ENCODE data around the gene ATP5MC3.

Gene ATP5MC3

DNA sequence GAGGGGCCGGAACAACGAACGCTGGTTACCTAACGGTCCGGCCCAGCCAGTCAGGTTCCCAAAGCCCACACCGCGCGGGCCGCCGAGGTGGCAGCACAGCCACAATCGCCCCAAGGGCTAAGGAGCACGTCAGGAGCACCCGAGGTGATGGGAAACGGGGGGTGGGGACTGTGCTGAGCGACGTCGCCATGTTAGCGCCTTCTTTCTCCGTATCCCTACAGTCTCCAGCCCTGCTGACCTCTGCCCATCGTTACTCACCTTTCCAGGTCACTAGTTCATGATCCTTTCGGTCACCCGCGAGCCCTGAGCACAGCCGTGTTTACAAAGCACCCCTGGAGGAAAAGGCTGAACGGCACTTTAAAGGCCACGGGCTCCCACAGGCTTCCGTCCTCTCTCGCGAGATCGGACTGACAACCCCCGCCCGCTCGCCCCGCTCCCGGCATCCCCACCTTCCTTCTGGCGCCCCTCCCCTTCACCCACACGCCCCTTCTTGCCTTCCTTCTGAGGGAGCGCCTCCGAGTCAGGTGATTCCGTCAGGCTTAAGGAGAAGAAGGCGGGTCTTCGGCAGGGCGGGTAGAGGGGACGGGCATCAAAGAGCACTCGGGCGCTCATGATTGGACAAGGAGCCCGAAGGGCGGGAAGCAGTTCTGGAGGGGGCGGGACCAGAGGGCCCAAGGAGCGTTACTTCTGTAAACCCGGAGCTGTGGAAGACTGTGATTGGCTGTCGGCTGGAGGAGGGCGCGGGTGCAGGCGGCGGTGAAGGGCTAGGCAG, 13.5 kb downstream of the ATP5MC3 start, which contains the start of gene ATF2:
ATF2 (minus strand) TSS at position 412 of the 772 bp plus-strand sequence. CDS start 31,760 bp downstream, outside the sequence.
- peak; percentile 90 to 95 for DNase-seq (ENCODE audit: low read depth in 2 of 2)

DNA sequence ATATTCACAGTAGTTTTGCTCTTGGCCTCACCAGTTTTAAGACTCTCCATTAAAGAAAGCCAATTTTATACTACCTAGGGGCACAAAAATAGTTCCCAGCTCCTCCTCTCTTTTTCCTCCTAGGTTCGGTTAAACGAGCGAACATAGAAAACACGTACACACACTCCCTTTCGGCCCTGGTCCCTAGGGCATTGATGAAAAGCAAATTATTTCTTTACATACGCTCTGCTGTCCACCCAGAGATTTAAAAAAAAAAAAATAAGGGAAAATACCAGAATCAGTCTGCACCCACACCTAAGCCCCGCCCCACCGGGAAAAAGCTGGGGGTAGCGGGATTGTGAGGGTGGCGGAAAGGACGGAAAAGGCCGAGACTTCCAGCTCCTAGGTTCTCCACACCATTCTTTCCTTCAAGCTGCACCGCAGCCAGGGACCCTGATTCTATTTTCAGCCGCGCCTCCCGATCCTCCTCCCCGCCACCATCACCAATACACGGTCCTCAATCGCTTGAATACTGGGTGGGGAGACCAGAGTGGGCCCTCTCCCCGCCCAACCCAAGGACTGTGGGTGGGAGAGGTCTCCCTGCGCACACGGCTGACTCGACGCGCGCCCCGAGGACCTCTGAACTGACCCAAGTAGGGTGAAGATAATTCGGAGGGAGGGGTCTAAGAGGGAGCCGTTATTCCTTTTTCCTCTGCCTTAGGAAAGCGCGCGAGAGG, 14.3 kb downstream of the ATP5MC3 start:
- no peak for DNase-seq (ENCODE audit: low read depth in 2 of 2)

GRCh38 chr2:175166216-175166824, 15.2 kb downstream of the ATP5MC3 start:
- DNase-seq (ENCODE audit: low read depth in 2 of 2), result no peak

GRCh38 chr2:175164235-175164634, 17.3 kb downstream of the ATP5MC3 start:
- DNase-seq (ENCODE audit: low read depth in 2 of 2), result no peak

GRCh38 chr2:175158894-175159293, 22.6 kb downstream of the ATP5MC3 start:
- no peak for DNase-seq (ENCODE audit: low read depth in 2 of 2)

DNA sequence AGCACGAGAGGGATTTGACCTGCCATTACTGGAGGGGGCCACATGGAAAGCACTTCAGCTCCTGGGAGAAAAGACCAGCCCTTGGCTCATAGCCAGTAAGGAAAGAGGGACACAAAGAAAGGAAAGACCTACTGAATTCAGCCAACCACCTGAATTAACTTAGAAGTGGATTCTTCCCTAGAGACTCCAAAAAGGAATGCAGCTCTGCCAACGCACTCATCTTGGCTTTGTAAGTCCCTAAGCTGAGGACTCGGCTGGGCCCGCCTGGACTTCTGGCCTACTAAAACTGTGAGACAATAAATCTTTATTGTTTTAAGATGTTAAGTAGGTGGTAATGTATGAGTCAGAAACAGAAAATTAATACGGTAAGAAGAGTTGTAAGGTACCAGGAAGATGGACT, 25.0 kb downstream of the ATP5MC3 start:
- DNase-seq (ENCODE audit: low read depth in 2 of 2), result no peak

GRCh38 chr2:175154661-175155082, 26.8 kb downstream of the ATP5MC3 start:
- DNase-seq (ENCODE audit: low read depth in 2 of 2), result no peak

DNA sequence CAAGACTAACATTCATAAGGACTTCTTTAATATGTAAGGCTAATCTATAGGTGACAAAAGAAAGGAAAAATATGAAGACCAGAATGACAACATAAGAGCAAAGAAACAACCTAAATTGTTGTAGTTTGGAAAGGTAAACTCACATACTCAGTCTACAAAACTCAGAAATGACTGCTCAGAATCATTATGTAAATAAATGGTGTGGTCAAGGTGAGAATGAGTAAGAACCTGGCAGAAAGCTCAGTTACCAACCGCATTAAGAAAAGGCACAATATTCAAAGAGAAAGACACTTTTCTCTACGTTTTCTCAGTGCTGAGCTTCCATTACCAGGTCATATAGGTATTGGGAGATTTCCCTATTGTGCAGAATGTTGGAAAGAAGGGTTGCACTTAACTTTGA, 29.3 kb downstream of the ATP5MC3 start:
- DNase-seq (ENCODE audit: low read depth in 2 of 2), result no peak

- DNase-seq (ENCODE audit: low read depth in 2 of 2), result no peak
Measured at GRCh38 chr2:175151791-175152190, 29.7 kb downstream of the ATP5MC3 start.

GRCh38 chr2:175147186-175147585, 34.3 kb downstream of the ATP5MC3 start:
- DNase-seq (ENCODE audit: low read depth in 2 of 2), result no peak

- DNase-seq (ENCODE audit: low read depth in 2 of 2), result no peak
Measured at GRCh38 chr2:175143678-175144077, 37.8 kb downstream of the ATP5MC3 start.

DNA sequence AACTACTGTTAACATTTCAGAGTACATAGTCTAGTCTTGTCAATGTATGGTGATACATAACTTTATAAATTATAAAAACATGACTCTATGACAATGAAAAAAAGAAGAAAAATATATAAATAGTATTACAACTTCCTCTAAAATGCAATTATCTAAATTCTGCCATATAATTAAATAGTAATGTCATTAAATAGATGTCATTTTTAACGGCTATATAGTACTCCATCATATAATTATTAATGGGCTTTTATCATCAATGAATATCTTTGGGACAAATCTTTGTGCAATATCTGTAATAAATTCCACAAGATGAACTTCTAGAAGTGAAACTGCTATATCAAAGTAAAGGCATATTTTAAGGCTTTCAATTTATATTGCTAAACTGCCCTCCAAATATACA, 38.3 kb downstream of the ATP5MC3 start:
- DNase-seq (ENCODE audit: low read depth in 2 of 2), result no peak

GRCh38 chr2:175140332-175140731, 41.2 kb downstream of the ATP5MC3 start:
- DNase-seq (ENCODE audit: low read depth in 2 of 2), result no peak

DNA sequence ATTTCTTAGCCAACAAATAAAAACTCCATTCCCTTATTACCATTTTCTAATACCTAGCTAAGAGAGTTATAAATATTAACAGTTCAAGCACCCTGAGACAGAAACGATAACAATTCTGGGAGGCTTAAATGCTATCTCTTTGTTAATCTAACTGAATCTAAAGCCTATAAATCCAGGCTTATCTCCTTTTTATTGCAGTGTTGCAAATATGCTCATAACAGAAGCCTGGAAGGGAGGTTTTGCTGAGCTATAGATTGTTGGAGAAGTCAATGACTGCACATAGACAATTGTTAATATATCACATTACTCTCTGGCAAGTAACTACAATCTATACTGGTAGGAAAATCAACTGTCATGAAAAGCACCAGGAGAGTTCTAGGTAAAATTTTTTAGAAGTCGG, 43.7 kb downstream of the ATP5MC3 start:
- DNase-seq (ENCODE audit: low read depth in 2 of 2), result no peak

DNA sequence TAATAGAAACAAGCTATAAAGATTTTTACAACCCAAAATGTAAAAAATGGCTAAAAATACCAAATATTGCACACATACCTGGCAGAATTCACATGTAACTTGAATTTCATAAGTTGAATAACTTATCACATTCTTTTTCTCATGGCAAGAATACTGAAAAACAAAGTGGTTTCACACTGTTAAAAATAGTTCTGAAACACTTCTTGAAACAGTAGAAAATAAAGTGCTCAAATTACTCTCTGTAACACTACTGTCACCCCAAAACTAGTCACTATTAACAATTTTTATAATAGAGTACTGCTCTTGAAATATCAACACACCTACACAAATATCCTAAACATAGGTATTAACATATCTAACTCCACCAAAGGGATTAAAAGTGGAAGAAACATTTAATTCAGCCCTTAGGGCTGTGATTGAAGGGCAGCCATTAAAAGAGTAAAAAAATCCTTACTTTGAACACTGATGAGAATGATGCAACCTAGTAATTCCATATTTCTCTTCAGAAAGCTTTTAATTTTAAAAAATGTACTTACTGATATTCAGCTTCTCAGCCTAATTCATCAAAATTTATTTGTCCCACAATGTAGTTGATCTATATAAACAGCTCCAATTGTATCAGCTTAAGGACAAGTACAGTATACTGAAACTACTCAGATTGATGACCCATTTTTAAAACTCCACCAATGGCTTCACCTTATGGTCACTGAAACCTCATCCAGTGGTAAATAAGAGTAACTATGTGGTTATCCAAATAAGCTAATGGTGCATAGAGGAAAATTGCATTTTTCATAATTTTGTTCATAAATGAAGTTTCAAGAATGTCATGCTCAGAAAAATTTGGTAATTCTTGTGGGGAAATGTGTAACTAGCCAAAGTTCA, 44.9 kb downstream of the ATP5MC3 start:
- no peak for DNase-seq (ENCODE audit: low read depth in 2 of 2)

DNA sequence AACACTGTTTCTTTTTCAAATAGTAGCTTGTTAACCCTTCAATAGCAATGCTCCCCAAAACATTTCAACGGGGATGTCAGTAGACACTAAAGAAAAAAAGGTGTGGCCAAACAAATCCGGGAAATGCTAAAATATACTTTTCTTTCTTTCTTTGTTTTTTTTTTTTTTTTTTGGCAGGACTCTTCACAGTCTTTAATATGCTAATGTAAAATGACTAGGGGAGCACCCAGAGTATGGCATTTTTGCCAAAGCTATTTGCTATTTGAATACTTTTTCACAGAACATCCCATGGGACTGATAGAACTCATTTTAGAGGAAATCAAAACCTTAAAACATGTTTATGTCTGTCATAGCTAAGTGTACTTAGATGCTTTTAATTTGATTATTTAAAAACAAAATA, 45.6 kb downstream of the ATP5MC3 start:
- DNase-seq (ENCODE audit: low read depth in 2 of 2), result no peak

GRCh38 chr2:175135177-175135576, 46.3 kb downstream of the ATP5MC3 start:
- no peak for DNase-seq (ENCODE audit: low read depth in 2 of 2)

DNA sequence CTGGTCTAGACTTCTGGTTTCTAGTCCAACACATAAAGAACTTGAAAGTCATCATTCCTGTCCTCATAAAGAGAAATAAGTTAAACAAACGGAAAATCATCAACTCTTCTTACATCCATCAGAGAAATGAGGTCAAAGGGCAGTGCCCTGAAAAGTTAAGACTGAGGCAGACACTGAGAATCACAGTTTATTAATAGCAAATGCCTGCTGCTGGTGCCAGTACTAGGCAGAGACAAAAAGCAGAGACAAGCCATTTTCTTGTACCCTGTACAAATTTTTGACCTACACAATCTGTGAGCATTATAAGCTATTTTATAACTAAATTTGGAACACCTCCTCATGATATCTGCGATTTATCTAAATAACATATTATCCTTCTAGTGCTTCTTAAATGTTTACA, 50.3 kb downstream of the ATP5MC3 start:
- DNase-seq (ENCODE audit: low read depth in 2 of 2), result no peak

DNA sequence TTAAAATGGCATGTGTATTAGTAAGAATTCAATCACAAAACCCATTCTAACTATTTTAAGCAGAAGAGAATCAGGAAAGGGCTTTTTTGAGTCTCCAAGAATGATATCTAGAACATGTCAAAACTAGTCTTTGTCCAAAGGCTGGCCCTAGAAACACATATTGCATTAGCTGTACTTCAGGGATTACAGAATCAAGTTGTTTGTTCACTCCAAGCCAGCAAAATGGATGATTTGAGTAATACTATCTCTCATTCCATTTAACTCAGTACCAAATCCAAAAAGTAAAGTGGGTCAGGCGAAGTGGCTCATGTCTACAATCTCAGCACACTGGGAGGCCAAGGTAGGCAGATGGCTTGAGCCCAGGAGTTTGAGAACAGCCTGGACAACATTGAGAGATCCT, 54.8 kb downstream of the ATP5MC3 start:
- no peak for DNase-seq (ENCODE audit: low read depth in 2 of 2)

Measured in stimulated activated CD8-positive, alpha-beta memory T cell treated with anti-CD3 and anti-CD28 coated beads, Interleukin-2, amount 100 ng/mL, for 1 hour (primary cell).